DND-41 (cell line): ENCODE measurements around the gene FGF14.

ENCODE experiments used
- ATAC-seq: fragments of 200-7000 bp; cut with Tn5 transposase; 3 replicates; pipeline ENCODE4 v1.9.1; 2021; ENCODE audit warnings: low read depth; ENCODE audit not compliant: insufficient read depth
- DNase-seq: peaks from one replicate; pipeline ENCODE4 v3.0.0-alpha.2; 2020
- H2AFZ ChIP-seq: 2 replicates; pipeline ENCODE4 v1.6.0; 2012; ENCODE audit warnings: low read depth, low read length
- H3K27ac ChIP-seq: 2 replicates; pipeline ENCODE4 v1.5.1; 2012; ENCODE audit warnings: low read length, inconsistent platforms
- H3K27me3 ChIP-seq: fragments of 200-600 bp; sonication (generic); 2 replicates; pipeline ENCODE4 v1.6.0; 2012; ENCODE audit warnings: low read length, mild to moderate bottlenecking, inconsistent platforms; ENCODE audit not compliant: insufficient read depth, poor library complexity
- H3K36me3 ChIP-seq: 2 replicates; pipeline ENCODE4 v1.5.1; 2012; ENCODE audit warnings: low read length, inconsistent platforms; ENCODE audit not compliant: insufficient read depth
- H3K4me1 ChIP-seq: 2 replicates; pipeline ENCODE4 v1.5.1; 2012; ENCODE audit warnings: mild to moderate bottlenecking, low read length; ENCODE audit not compliant: insufficient read depth
- H3K4me2 ChIP-seq: 2 replicates; pipeline ENCODE4 v1.6.0; 2012; ENCODE audit warnings: mild to moderate bottlenecking, moderate library complexity, low read length, inconsistent platforms; ENCODE audit not compliant: insufficient read depth
- H3K4me3 ChIP-seq, 2 experiments: fragments of 200-600 bp in 1 of 2; shearing (Covaris generic) in 1 of 2; 2 replicates each; pipeline ENCODE4 v1.5.1; 2012 to 2016; ENCODE audit warnings: inconsistent platforms in 2 of 2, low read length in 2 of 2, mild to moderate bottlenecking in 2 of 2, low read depth in 1 of 2, moderate library complexity in 1 of 2
- H3K79me2 ChIP-seq: 2 replicates; pipeline ENCODE4 v1.6.0; 2012; ENCODE audit warnings: low read length, inconsistent platforms; ENCODE audit not compliant: insufficient read depth
- H3K9ac ChIP-seq: 2 replicates; pipeline ENCODE4 v1.6.0; 2012; ENCODE audit warnings: low read depth, mild to moderate bottlenecking, inconsistent platforms, low read length, moderate library complexity
- H3K9me3 ChIP-seq: 2 replicates; pipeline ENCODE4 v1.5.1; 2012; ENCODE audit warnings: low read length, moderate library complexity, mild to moderate bottlenecking, inconsistent platforms; ENCODE audit not compliant: insufficient read depth, severe bottlenecking
- H4K20me1 ChIP-seq: 2 replicates; pipeline ENCODE4 v1.6.0; 2012; ENCODE audit warnings: low read length; ENCODE audit not compliant: insufficient read depth
- EZH2 ChIP-seq: IDR thresholded peaks from 3 replicates; pipeline ENCODE4 v1.6.1; 2012; ENCODE audit warnings: borderline replicate concordance, low read depth, mild to moderate bottlenecking, moderate library complexity, low read length, inconsistent platforms; ENCODE audit not compliant: severe bottlenecking
- TF ChIP-seq, protein P1 (sequence below): IDR thresholded peaks from 2 replicates; pipeline ENCODE4 v1.5.1; 2012; ENCODE audit warnings: borderline replicate concordance, low read length, moderate library complexity, mild to moderate bottlenecking; ENCODE audit not compliant: poor library complexity, severe bottlenecking; ENCODE audit errors: extremely low read depth

Gene FGF14

DNA sequence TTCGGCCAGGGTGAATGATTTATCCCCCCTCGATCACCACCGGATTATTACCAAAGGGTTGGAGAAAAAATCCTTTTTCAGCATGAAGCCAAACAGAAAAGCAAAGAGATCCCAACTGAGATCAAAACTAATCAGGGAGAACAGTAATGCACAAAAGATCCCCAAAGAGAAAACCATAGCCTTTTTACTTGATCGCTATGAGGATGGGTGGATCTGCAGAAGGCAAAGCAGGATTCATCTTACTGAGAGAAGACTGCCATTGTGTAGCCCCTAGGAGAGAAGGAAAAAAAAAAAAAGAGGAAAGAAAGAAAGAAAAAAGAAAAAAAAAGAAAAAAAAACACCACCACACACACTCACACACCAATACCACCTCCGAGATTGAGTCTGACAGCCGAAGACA lies at the start of gene FGF14:
Gene FGF14, minus strand, starts transcription at position 283 of the 400 bp plus-strand sequence.
- Histone ChIP-seq H3K79me2 (no peaks in the 10 kb centered on the region), H4K20me1 (no peaks in the 10 kb centered on the region), H3K9ac (no peak within 1 kb of the TSS), H3K4me3 (no peak within 1 kb of the TSS), H2AFZ (no peak within 1 kb of the TSS), H3K27me3 (no peaks in the 10 kb centered on the region), H3K27ac (no peak within 1 kb of the TSS), H3K9me3 (no peaks in the 10 kb centered on the region), H3K4me1 (no peaks in the 10 kb centered on the region), H3K36me3 (no peaks in the 10 kb centered on the region), H3K4me2 (no peak within 1 kb of the TSS)
- DNase-seq = no peak
- TF ChIP-seq, protein P1, sequence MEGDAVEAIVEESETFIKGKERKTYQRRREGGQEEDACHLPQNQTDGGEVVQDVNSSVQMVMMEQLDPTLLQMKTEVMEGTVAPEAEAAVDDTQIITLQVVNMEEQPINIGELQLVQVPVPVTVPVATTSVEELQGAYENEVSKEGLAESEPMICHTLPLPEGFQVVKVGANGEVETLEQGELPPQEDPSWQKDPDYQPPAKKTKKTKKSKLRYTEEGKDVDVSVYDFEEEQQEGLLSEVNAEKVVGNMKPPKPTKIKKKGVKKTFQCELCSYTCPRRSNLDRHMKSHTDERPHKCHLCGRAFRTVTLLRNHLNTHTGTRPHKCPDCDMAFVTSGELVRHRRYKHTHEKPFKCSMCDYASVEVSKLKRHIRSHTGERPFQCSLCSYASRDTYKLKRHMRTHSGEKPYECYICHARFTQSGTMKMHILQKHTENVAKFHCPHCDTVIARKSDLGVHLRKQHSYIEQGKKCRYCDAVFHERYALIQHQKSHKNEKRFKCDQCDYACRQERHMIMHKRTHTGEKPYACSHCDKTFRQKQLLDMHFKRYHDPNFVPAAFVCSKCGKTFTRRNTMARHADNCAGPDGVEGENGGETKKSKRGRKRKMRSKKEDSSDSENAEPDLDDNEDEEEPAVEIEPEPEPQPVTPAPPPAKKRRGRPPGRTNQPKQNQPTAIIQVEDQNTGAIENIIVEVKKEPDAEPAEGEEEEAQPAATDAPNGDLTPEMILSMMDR = no peak
- TF ChIP-seq EZH2 = no peak
- ATAC-seq = no peak

GRCh38 chr13:102443249-102443648 lies 41.4 kb upstream of the FGF14 start:
- Histone ChIP-seq H3K4me3 (no peak overlapping the region), H4K20me1 (no peaks in the 10 kb centered on the region), H3K4me1 (no peaks in the 10 kb centered on the region), H2AFZ (no peak overlapping the region), H3K36me3 (no peaks in the 10 kb centered on the region), H3K27me3 (no peaks in the 10 kb centered on the region), H3K27ac (no peak overlapping the region), H3K9ac (no peak overlapping the region), H3K4me2 (no peak overlapping the region), H3K79me2 (no peaks in the 10 kb centered on the region), H3K9me3 (no peaks in the 10 kb centered on the region)
- TF ChIP-seq, protein P1 = no peak
- TF ChIP-seq EZH2 = no peak
- DNase-seq (no peak), ATAC-seq (no peak)

GRCh38 chr13:102441085-102441484 lies 39.2 kb upstream of the FGF14 start:
- no peaks in the 10 kb centered on the region for H3K79me2 ChIP-seq
- TF ChIP-seq, protein P1 = no peak
- no peak for TF ChIP-seq EZH2
- no peaks in the 10 kb centered on the region for H3K9me3 ChIP-seq
- H2AFZ ChIP-seq = no peak overlapping the region
- H4K20me1 ChIP-seq = no peaks in the 10 kb centered on the region
- no peak overlapping the region for H3K9ac ChIP-seq
- no peak overlapping the region for H3K4me2 ChIP-seq
- ATAC-seq (no peak), DNase-seq (no peak)
- no peak overlapping the region for H3K4me3 ChIP-seq
- H3K36me3 ChIP-seq = no peaks in the 10 kb centered on the region
- no peak overlapping the region for H3K27ac ChIP-seq
- no peaks in the 10 kb centered on the region for H3K27me3 ChIP-seq
- H3K4me1 ChIP-seq = no peaks in the 10 kb centered on the region
